K562 (cell line): ENCODE data around the gene COQ5. TPM values are rescaled to one million over a fixed set of nuclear protein-coding genes. Genes with fewer than 3 reads are reported as not detected.

Experiments
- CTBP1 ChIP-seq: fragments of 450-650 bp; IDR thresholded peaks from 2 replicates; pipeline ENCODE4 v1.6.1; 2016; ENCODE audit warnings: borderline replicate concordance
- EP300 ChIP-seq: IDR thresholded peaks from 2 replicates; pipeline ENCODE4 v1.6.1; 2012; ENCODE audit warnings: low read length, improper control_type of control experiment
- FOXJ3 ChIP-seq: sonication (generic); formaldehyde crosslinking; IDR thresholded peaks from 2 replicates; pipeline ENCODE4 v1.4.0; 2020; ENCODE audit warnings: mild to moderate bottlenecking, missing genetic modification reagents
- KAT2B ChIP-seq: IDR thresholded peaks from one replicate; pipeline ENCODE4 v1.6.1; 2012; ENCODE audit warnings: low read depth, mild to moderate bottlenecking, control low read depth, inconsistent platforms, low read length, moderate library complexity
- KDM2B ChIP-seq: fragments of 250-450 bp; sonication (Bioruptor Pico); IDR thresholded peaks from 2 replicates; pipeline ENCODE4 v1.8.0; 2021; ENCODE audit warnings: mild to moderate bottlenecking, moderate library complexity
- MXI1 ChIP-seq: IDR thresholded peaks from 2 replicates; pipeline ENCODE4 v1.6.1; 2011; ENCODE audit warnings: low read depth, mild to moderate bottlenecking, improper control_type of control experiment, low read length
- PYGO2 ChIP-seq: fragments of 450-650 bp; IDR thresholded peaks from 2 replicates; pipeline ENCODE4 v1.6.1; 2016; ENCODE audit warnings: mild to moderate bottlenecking, missing genetic modification characterization, moderate library complexity, missing compliant biosample characterization
- ZBTB1 ChIP-seq: sonication (generic); formaldehyde crosslinking; IDR thresholded peaks from 2 replicates; pipeline ENCODE4 v1.8.1; 2023; ENCODE audit warnings: missing genetic modification reagents, low read depth, mild to moderate bottlenecking, borderline replicate concordance
- ZEB2 ChIP-seq: fragments of 450-650 bp; IDR thresholded peaks from 2 replicates; pipeline ENCODE4 v1.6.1; 2016
- ZNF274 ChIP-seq: IDR thresholded peaks from 2 replicates; pipeline ENCODE4 v1.6.1; 2011; ENCODE audit warnings: low read depth, mild to moderate bottlenecking, low read length, moderate library complexity, borderline replicate concordance
- polyA plus RNA-seq, 8 experiments: library from polyadenylated mRNA; depleted of rRNA in 4 of 8; stranded (reverse) in 5 of 8; unstranded in 3 of 8; fragments of >200 nt; fragmentation: Nextera tagmentation in 2 of 8; fragmentation: Illumina TruSeq in 1 of 8; extraction: Ambion mirVana in 2 of 8; extraction: Trizol in 1 of 8; gene quantifications; 2 replicates each; pipeline versions ENCODE4 v1.2.1 to v1.2.3, GENCODE V29; 2011 to 2014; ENCODE audit warnings: inconsistent platforms in 1 of 8, missing spikeins in 1 of 8
- total RNA-seq, 7 experiments: library from RNA; depleted of rRNA in 6 of 7; stranded (reverse); fragments of >200 nt in 6 of 7; fragmentation: Illumina TruSeq in 2 of 7; extraction: Trizol in 2 of 7; gene quantifications; 2 replicates each; pipeline versions ENCODE4 v1.2.1 to v1.2.3, GENCODE V29; 2011 to 2021; ENCODE audit warnings: low replicate concordance in 1 of 7
- TF ChIP-seq, protein P1 (sequence below): fragments of 450-650 bp; IDR thresholded peaks from 2 replicates; pipeline ENCODE4 v1.6.1; 2017; ENCODE audit warnings: antibody characterized with exemption
- TF ChIP-seq, protein P2 (sequence below): sonication (generic); formaldehyde crosslinking; IDR thresholded peaks from 2 replicates; pipeline ENCODE4 v1.8.1; 2023; ENCODE audit warnings: mild to moderate bottlenecking, missing genetic modification reagents
- TF ChIP-seq, protein P3 (sequence below): fragments of 450-650 bp; IDR thresholded peaks from 2 replicates; pipeline ENCODE4 v1.6.1; 2016; ENCODE audit warnings: mild to moderate bottlenecking, moderate library complexity

The COQ5 gene
- total and polyA plus RNA-seq, 9 of the 15 experiments (the other 6 are each of a cell fraction or from before 2014, with no cell fraction given), result 19.2 to 59.7 (median 30.4) TPM

DNA sequence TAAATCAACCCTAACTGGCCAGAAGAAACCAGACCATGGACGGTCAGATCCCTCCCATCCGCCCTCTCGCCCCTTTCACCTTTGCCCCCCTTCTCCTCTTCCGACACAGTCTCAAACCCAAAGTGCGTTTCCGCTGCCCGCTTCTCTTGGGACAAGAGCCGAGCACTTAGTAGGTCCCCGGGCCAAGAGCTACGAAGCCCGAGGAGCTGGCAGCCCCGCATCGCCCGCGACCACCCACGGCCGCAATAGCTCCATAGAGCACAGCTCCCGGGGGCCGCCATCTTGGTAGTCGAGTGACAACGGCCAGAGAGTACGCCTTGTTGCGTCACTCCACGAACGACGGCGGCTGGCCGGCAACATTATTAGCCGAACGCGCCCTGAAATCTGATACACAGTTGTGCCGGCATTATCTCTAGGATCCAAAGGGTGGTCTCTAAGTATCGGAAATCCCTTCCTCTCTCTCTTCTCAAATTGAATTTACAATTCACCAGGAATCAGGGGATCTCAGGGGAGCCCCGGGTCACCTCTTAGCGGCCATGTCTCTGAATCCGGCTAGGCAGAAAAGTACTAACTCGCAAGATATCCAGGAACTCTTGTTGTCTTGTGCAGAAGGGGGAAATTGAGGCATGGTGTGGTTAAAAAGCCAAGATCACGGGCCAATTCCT is at the start of gene COQ5 (continued):
- TF ChIP-seq, protein P1, sequence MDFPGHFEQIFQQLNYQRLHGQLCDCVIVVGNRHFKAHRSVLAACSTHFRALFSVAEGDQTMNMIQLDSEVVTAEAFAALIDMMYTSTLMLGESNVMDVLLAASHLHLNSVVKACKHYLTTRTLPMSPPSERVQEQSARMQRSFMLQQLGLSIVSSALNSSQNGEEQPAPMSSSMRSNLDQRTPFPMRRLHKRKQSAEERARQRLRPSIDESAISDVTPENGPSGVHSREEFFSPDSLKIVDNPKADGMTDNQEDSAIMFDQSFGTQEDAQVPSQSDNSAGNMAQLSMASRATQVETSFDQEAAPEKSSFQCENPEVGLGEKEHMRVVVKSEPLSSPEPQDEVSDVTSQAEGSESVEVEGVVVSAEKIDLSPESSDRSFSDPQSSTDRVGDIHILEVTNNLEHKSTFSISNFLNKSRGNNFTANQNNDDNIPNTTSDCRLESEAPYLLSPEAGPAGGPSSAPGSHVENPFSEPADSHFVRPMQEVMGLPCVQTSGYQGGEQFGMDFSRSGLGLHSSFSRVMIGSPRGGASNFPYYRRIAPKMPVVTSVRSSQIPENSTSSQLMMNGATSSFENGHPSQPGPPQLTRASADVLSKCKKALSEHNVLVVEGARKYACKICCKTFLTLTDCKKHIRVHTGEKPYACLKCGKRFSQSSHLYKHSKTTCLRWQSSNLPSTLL, result no peak; the same call in 1 of the 2 replicates
- TF ChIP-seq KDM2B, result no peak
- TF ChIP-seq ZEB2, result no peak
- no peak for TF ChIP-seq ZNF274
- TF ChIP-seq MXI1, result no peak
- TF ChIP-seq ZBTB1, result peak; percentile 53; the same call in 1 of the 2 replicates
- TF ChIP-seq, protein P2, sequence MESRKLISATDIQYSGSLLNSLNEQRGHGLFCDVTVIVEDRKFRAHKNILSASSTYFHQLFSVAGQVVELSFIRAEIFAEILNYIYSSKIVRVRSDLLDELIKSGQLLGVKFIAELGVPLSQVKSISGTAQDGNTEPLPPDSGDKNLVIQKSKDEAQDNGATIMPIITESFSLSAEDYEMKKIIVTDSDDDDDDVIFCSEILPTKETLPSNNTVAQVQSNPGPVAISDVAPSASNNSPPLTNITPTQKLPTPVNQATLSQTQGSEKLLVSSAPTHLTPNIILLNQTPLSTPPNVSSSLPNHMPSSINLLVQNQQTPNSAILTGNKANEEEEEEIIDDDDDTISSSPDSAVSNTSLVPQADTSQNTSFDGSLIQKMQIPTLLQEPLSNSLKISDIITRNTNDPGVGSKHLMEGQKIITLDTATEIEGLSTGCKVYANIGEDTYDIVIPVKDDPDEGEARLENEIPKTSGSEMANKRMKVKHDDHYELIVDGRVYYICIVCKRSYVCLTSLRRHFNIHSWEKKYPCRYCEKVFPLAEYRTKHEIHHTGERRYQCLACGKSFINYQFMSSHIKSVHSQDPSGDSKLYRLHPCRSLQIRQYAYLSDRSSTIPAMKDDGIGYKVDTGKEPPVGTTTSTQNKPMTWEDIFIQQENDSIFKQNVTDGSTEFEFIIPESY, result no peak
- TF ChIP-seq, protein P3, sequence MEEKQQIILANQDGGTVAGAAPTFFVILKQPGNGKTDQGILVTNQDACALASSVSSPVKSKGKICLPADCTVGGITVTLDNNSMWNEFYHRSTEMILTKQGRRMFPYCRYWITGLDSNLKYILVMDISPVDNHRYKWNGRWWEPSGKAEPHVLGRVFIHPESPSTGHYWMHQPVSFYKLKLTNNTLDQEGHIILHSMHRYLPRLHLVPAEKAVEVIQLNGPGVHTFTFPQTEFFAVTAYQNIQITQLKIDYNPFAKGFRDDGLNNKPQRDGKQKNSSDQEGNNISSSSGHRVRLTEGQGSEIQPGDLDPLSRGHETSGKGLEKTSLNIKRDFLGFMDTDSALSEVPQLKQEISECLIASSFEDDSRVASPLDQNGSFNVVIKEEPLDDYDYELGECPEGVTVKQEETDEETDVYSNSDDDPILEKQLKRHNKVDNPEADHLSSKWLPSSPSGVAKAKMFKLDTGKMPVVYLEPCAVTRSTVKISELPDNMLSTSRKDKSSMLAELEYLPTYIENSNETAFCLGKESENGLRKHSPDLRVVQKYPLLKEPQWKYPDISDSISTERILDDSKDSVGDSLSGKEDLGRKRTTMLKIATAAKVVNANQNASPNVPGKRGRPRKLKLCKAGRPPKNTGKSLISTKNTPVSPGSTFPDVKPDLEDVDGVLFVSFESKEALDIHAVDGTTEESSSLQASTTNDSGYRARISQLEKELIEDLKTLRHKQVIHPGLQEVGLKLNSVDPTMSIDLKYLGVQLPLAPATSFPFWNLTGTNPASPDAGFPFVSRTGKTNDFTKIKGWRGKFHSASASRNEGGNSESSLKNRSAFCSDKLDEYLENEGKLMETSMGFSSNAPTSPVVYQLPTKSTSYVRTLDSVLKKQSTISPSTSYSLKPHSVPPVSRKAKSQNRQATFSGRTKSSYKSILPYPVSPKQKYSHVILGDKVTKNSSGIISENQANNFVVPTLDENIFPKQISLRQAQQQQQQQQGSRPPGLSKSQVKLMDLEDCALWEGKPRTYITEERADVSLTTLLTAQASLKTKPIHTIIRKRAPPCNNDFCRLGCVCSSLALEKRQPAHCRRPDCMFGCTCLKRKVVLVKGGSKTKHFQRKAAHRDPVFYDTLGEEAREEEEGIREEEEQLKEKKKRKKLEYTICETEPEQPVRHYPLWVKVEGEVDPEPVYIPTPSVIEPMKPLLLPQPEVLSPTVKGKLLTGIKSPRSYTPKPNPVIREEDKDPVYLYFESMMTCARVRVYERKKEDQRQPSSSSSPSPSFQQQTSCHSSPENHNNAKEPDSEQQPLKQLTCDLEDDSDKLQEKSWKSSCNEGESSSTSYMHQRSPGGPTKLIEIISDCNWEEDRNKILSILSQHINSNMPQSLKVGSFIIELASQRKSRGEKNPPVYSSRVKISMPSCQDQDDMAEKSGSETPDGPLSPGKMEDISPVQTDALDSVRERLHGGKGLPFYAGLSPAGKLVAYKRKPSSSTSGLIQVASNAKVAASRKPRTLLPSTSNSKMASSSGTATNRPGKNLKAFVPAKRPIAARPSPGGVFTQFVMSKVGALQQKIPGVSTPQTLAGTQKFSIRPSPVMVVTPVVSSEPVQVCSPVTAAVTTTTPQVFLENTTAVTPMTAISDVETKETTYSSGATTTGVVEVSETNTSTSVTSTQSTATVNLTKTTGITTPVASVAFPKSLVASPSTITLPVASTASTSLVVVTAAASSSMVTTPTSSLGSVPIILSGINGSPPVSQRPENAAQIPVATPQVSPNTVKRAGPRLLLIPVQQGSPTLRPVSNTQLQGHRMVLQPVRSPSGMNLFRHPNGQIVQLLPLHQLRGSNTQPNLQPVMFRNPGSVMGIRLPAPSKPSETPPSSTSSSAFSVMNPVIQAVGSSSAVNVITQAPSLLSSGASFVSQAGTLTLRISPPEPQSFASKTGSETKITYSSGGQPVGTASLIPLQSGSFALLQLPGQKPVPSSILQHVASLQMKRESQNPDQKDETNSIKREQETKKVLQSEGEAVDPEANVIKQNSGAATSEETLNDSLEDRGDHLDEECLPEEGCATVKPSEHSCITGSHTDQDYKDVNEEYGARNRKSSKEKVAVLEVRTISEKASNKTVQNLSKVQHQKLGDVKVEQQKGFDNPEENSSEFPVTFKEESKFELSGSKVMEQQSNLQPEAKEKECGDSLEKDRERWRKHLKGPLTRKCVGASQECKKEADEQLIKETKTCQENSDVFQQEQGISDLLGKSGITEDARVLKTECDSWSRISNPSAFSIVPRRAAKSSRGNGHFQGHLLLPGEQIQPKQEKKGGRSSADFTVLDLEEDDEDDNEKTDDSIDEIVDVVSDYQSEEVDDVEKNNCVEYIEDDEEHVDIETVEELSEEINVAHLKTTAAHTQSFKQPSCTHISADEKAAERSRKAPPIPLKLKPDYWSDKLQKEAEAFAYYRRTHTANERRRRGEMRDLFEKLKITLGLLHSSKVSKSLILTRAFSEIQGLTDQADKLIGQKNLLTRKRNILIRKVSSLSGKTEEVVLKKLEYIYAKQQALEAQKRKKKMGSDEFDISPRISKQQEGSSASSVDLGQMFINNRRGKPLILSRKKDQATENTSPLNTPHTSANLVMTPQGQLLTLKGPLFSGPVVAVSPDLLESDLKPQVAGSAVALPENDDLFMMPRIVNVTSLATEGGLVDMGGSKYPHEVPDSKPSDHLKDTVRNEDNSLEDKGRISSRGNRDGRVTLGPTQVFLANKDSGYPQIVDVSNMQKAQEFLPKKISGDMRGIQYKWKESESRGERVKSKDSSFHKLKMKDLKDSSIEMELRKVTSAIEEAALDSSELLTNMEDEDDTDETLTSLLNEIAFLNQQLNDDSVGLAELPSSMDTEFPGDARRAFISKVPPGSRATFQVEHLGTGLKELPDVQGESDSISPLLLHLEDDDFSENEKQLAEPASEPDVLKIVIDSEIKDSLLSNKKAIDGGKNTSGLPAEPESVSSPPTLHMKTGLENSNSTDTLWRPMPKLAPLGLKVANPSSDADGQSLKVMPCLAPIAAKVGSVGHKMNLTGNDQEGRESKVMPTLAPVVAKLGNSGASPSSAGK, result no peak
- peak; percentile 64 for TF ChIP-seq EP300
- no peak for TF ChIP-seq PYGO2 (tag)
- TF ChIP-seq CTBP1, result peak; percentile 59; the same call in 1 of the 2 replicates
- no peak for TF ChIP-seq KAT2B
- TF ChIP-seq FOXJ3, result no peak
